ENCODE results near the gene PCLO.

DNA sequence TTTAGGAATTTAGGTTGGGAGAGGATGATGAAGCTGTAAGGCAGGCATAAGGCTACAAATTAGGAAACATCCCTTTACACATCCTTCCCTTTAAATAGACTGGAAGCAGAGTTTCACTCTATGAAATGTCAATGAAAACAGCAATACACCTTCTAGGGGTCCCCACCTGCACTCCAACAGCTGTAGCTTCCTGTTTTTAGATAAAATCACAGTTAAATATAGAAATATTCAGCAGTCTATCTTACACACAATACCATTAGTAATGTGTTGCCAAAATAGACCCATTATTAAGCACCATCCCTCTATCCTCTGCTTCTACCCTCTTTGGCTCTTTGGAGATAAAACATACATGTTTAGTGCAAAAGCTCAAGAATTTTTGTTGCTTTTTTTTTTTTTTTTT lies 237.4 kb downstream of the PCLO start:
- no peak for TF ChIP-seq CTCF (IDR thresholded peaks at IDR 0.05)
- TF ChIP-seq POLR2AphosphoS5 (IDR thresholded peaks at IDR 0.05): no peak
- no peak for TF ChIP-seq POLR2A (IDR thresholded peaks at IDR 0.05; ENCODE audit: low read depth)
- TF ChIP-seq EP300 (IDR thresholded peaks at IDR 0.05): no peak

All from esophagus muscularis mucosa (tissue), 4 donors.